WERI-Rb-1 (cell line): ENCODE results near the gene SAMSN1.

Experiments used
- DNase-seq: peaks from one replicate; pipeline ENCODE4 v3.0.0-alpha.2; 2020
- H3K27ac ChIP-seq: fragments of 250-450 bp; sonication (Bioruptor Pico); 2 replicates; pipeline ENCODE4 v1.5.1; 2020; ENCODE audit warnings: mild to moderate bottlenecking, moderate library complexity
- H3K27me3 ChIP-seq: fragments of 250-450 bp; sonication (Bioruptor Pico); 2 replicates; pipeline ENCODE4 v1.5.1; 2021; ENCODE audit warnings: mild to moderate bottlenecking, low read depth, moderate library complexity; ENCODE audit not compliant: insufficient read depth, severe bottlenecking
- H3K36me3 ChIP-seq: fragments of 250-450 bp; sonication (Bioruptor Pico); 2 replicates; pipeline ENCODE4 v1.5.1; 2020; ENCODE audit warnings: mild to moderate bottlenecking, moderate library complexity
- H3K4me3 ChIP-seq: 2 replicates; pipeline ENCODE4 v1.5.1; 2011; ENCODE audit warnings: low read depth, mild to moderate bottlenecking, control low read depth, low read length
- H3K9me3 ChIP-seq: fragments of 250-450 bp; sonication (Bioruptor Pico); 2 replicates; pipeline ENCODE4 v1.5.1; 2021; ENCODE audit warnings: mild to moderate bottlenecking, moderate library complexity; ENCODE audit not compliant: severe bottlenecking
- CTCF ChIP-seq: IDR thresholded peaks from 2 replicates; pipeline ENCODE4 v1.5.1; 2011; ENCODE audit warnings: low read depth, mild to moderate bottlenecking, control low read depth, inconsistent platforms, low read length

SAMSN1 gene

GRCh38 chr21:14452031-14452726 lies 93.9 kb downstream of the SAMSN1 start:
- no peak for TF ChIP-seq CTCF
- Histone ChIP-seq H3K27ac (peak overlapping the region; percentile 33; the same call in 1 of the 2 replicates), H3K4me3 (no peak overlapping the region), H3K27me3 (no peaks in the 10 kb centered on the region), H3K9me3 (no peaks in the 10 kb centered on the region), H3K36me3 (no peaks in the 10 kb centered on the region)
- DNase-seq, result no peak

- Histone ChIP-seq H3K9me3 (no peaks in the 10 kb centered on the region), H3K27me3 (no peaks in the 10 kb centered on the region), H3K27ac (peak overlapping the region; percentile 33; the same call in 1 of the 2 replicates), H3K4me3 (no peak overlapping the region), H3K36me3 (no peaks in the 10 kb centered on the region)
- no peak for DNase-seq
- no peak for TF ChIP-seq CTCF
Observed at GRCh38 chr21:14451546-14451945, 94.6 kb downstream of the SAMSN1 start.

- H3K4me3 ChIP-seq, result no peak overlapping the region
- no peak for TF ChIP-seq CTCF
- no peaks in the 10 kb centered on the region for H3K27me3 ChIP-seq
- no peak for DNase-seq
- no peaks in the 10 kb centered on the region for H3K36me3 ChIP-seq
- H3K9me3 ChIP-seq, result no peaks in the 10 kb centered on the region
- H3K27ac ChIP-seq, result no peak overlapping the region
Observed at GRCh38 chr21:14448784-14449183, 97.3 kb downstream of the SAMSN1 start.

GRCh38 chr21:14438211-14438610 lies 107.9 kb downstream of the SAMSN1 start:
- Histone ChIP-seq H3K27me3 (no peaks in the 10 kb centered on the region), H3K4me3 (no peak overlapping the region), H3K27ac (no peak overlapping the region), H3K36me3 (no peaks in the 10 kb centered on the region), H3K9me3 (peaks cover 2% of the 10 kb centered on the region)
- no peak for DNase-seq
- no peak for TF ChIP-seq CTCF

GRCh38 chr21:14435423-14435822 lies 110.7 kb downstream of the SAMSN1 start:
- no peaks in the 10 kb centered on the region for H3K36me3 ChIP-seq
- no peaks in the 10 kb centered on the region for H3K27me3 ChIP-seq
- H3K27ac ChIP-seq, result no peak overlapping the region
- no peak for DNase-seq
- H3K9me3 ChIP-seq, result peaks cover 2% of the 10 kb centered on the region
- no peak for TF ChIP-seq CTCF
- H3K4me3 ChIP-seq, result no peak overlapping the region
